Gastroesophageal sphincter (tissue), 3 donors: ENCODE results near the gene PNRC1.

Experiments
- CTCF ChIP-seq, 4 experiments: fragments of 200-600 bp in 2 of 4; fragments of 450-650 bp in 2 of 4; sonication (generic) in 1 of 4; IDR thresholded peaks; one replicate each; pipeline ENCODE4 v1.5.1; 2017 to 2019; ENCODE audit warnings: antibody characterized with exemption in 4 of 4, mild to moderate bottlenecking in 2 of 4, moderate library complexity in 2 of 4
- EP300 ChIP-seq: sonication (generic); formaldehyde crosslinking; IDR thresholded peaks from one replicate; pipeline ENCODE4 v1.6.1; 2017; ENCODE audit warnings: antibody characterized with exemption, mild to moderate bottlenecking
- POLR2A ChIP-seq, 2 donors: fragments of 450-650 bp; IDR thresholded peaks; one replicate each; pipeline ENCODE4 v1.6.1; 2017; ENCODE audit warnings: antibody characterized with exemption in 2 of 2, mild to moderate bottlenecking in 2 of 2, moderate library complexity in 1 of 2
- POLR2AphosphoS5 ChIP-seq: sonication (generic); formaldehyde crosslinking; IDR thresholded peaks from one replicate; pipeline ENCODE4 v1.6.1; 2017; ENCODE audit warnings: antibody characterized with exemption

- no peak for TF ChIP-seq EP300
- no peak for TF ChIP-seq POLR2AphosphoS5
- no peak for TF ChIP-seq CTCF (IDR thresholded peaks at IDR 0.05)
- TF ChIP-seq POLR2A (IDR thresholded peaks at IDR 0.05): no peak
Observed at GRCh38 chr6:89068695-89069094, 11.9 kb upstream of the PNRC1 start.
